Erythroblast (primary cell): ENCODE measurements around the gene OR1E2.
"Not testable (repeated sequence)": the region's sequence is repeated elsewhere in the genome, so short reads cannot be mapped to it uniquely, and the experiment has no call there.

ENCODE experiments used
- DNase-seq, 2 experiments: peaks; one replicate each; lab custom pipeline; 2025; lab: John Stamatoyannopoulos, UW
- GATA1 ChIP-seq: IDR thresholded peaks from 2 replicates; pipeline ENCODE4 v1.6.1; 2011; ENCODE audit warnings: low read depth, mild to moderate bottlenecking, control low read depth, low read length, moderate library complexity
- POLR2A ChIP-seq: IDR thresholded peaks from 2 replicates; pipeline ENCODE4 v1.6.1; 2011; ENCODE audit warnings: mild to moderate bottlenecking, low read length

Gene OR1E2

DNA sequence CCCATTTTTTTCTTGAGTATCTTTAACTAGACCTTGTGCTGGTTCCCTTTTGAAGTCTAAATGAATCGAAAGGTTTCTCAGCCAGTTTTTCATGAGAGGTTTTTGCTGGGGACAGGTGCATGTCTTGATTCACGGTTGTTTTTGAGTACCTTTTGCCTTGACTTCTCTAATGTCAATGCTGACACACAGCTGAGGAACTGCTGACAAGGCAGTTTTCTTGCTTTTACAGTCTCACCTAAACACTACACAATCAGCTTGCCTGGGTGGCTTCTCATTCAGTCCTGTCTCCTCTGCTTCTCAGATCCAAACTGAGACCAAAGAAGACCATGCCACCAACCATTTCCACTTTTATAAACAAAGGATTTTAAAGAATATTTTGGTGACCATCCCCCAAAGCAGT, 15.4 kb downstream of the OR1E2 start:
- DNase-seq: no peak
- no peak for TF ChIP-seq POLR2A
- no peak for TF ChIP-seq GATA1

DNA sequence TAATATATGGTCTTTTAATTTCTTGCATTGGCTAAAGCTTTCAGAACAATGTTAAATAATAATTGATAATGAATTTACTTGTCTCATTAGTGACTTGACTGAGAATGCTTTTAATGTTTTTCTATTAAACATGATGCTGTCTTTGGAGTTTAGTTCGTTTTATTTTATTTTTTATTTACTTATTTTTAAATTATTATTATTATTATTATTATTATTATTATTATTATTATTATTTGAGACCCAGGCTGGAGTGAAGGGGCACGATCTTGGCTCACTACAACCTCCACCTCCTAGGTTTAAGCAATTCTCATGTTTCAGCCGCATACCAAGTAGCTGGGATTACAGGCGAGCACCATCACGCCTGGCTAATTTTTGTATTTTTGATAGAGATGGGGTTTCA, 18.0 kb downstream of the OR1E2 start:
- no peak for TF ChIP-seq GATA1
- no peak for TF ChIP-seq POLR2A
- no peak for DNase-seq

DNA sequence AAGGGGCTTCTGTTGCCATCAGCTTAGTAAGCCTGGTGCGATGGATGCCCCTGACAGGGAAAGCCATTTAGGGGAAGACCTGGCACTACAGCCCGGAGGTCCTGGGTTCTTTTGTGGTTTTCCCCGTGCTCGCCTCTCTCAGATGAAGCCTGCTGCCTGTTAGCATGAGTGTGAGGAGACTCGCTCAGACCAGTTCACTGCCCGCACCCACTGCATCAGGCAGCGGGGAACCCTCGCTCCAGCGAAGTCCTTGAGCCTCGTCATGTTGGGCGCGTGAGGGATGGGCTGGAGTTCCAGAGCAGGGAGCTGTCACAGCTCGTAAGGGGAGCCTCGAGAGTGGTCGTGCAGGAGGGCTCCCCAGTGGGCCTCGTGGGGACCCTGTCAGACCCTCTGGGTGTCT, 21.4 kb downstream of the OR1E2 start:
- not testable (repeated sequence) for DNase-seq

DNA sequence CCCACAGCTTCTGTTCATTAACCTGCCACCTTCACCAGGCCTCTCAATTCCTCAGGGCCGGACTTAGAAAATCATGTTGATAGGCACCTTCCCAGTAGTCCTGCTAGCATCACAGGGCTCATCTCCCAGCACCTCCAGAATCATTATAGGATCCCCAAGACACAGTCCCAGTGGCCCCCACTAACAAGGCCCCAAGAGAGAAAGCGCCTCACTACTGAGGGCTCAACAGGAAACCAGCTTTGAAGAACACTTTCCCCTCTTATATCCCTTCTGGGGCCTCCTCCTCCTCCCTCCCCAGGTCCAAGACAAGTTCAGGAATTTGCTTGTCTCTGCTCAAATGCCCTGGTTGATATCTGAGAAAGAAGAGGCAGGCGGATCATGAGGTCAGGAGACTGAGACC, 22.6 kb downstream of the OR1E2 start, which contains the start of gene OR3A3:
Gene OR3A3 (plus strand): TSS at position 301 of the 400 bp plus-strand sequence.
- TF ChIP-seq POLR2A (no peak), GATA1 (no peak)
- no peak for DNase-seq

DNA sequence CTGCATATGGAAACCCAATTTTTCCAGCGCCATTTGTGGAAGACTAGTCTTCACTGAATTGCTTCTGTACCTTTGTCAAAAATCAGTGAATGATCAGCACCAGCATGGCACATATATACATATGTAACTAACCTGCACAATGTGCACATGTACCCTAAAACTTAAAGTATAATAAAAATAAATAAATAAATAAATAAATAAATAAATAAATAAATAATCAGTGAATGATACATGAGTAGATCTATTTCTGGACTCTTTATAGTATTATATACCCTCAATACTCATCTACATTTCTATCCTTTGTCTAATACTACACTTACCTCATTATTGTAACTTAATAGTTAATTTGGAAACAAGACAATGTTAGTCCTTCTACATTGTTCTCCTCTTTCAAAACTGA, 29.8 kb downstream of the OR1E2 start:
- not testable (repeated sequence) for DNase-seq

DNA sequence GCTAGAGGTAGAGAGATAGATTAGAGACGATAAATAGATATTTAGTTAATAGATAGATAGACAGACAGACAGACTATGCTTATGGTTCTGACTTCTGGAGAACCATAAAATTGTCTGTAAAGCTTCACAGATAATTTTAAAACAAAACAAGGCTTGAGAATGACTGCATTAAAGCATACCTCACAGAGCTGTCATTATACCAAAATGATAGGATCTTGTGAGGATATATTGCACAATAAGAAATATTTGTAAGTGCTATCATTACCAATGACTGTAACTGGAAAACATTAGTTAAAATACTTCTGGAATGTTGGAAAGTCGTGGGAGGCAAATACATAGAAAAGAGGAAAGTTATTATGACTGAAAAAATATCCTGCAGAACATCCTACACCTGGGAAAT, 31.9 kb downstream of the OR1E2 start:
- TF ChIP-seq GATA1 (no peak), POLR2A (no peak)
- no peak for DNase-seq

DNA sequence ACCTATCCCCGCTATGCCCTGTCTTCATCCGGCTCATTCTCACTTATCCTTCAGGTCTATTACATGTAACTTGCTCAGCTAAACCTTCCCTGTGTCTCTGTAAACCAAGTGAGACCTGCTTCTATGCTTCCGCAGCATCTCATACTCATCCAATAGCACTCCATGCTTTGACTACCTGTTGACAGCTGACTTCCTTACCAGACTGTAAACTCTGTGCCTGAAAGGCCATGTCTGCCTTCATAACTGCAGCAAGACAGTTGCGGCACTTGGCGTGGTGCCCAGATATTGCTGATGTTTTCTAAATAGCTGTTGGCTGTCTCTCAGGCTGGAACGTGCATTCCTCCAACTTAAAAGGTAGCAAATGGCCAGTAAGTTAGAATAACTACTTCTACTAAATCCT, 33.6 kb downstream of the OR1E2 start:
- TF ChIP-seq GATA1: no peak
- DNase-seq: no peak

DNA sequence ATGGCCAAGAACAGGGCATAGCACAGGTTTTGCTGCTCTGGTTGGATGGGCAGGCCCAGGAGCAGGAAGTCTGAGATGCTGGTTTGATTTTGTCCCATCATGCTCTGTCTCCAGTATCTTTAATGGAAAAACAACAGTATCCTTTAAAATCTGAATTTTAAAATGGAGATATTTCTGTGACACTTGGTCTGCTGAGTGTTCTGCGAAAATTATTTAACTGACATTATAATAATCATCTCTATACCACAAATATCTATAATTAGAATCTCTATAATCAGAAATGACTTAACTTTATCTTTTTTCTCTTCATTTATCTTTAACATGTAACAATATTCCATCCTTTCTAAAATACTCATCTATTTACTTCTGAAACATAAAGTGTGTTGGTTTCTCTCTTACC, 35.3 kb downstream of the OR1E2 start, which contains the start of gene OR1E1:
Gene OR1E1 (minus strand): TSS at position 101 of the 400 bp plus-strand sequence. CDS start 0 bp downstream, at position 101.
- DNase-seq: no peak
- TF ChIP-seq GATA1 (no peak), POLR2A (no peak)

DNA sequence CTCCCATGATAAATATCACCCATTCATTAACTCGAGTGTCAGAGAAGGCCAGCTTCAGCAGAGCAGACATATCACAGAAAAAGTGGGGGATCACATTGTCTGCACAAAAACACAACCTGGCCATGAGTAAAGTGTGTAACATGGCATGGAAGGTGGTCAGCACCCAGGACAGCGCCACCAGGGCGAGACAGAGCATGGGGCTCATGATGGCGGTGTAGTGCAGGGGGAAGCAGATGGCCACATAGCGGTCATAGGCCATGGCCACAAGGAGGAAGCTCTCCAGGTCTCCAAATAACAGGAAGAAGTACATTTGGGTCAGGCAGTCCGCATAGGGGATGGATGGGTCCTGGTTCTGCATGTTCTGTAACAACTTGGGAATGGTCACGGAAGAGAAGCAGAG, 35.8 kb downstream of the OR1E2 start:
- not testable (repeated sequence) for DNase-seq

DNA sequence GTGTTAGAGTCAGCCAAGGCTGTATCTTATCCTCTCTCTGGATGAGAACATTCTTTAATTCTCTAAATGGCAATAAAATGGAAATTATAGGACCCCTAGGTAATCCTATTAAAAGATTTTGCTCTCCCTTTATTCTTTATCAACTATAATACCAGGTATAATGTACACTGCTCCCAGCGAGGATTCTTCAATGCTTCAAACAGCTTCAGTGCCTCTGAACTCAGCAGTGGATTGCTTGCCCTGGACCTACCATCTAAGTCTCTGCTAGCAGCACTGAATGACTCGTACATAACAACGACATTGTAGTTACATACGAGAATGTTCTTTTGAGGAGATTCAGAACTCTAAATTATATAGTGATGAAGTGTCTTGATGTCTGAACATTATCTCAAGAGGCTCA, 43.9 kb downstream of the OR1E2 start:
- DNase-seq: no peak
- no peak for TF ChIP-seq POLR2A

DNA sequence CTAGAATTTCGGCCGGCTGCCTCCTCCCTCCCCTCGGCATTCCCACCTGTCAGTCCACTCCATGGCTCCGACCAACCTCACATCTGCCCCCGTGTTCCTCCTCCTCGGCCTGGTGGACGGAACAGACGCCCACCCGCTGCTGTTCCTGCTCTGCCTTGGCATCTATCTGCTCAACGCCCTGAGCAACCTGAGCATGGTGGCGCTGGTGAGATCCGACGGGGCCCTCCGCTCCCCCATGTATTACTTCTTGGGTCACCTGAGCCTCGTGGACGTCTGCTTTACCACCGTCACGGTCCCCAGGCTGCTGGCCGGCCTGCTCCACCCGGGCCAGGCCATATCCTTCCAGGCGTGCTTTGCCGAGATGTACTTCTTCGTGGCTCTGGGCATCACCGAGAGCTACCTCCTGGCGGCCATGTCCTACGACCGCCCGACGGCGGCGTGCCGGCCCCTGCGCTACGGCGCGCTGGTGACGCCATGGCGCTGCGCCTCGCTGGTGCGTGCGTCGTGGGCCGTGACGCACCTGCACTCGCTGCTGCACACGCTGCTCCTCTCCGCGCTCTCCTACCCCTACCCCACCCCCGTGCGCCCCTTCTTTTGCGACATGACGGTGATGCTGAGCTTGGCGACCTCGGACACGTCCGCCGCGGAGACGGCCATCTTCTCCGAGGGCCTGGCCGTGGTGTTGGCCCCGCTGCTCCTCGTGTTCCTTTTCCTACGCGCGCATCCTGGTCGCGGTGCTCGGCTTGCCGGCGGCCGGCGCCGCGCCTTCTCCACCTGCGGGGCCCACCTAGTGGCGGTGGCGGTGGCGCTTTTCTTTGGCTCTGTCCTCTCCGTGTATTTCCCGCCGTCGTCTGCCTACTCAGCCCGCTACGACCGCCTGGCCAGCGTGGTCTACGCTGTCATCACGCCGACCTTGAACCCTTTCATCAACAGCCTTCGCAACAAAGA, 47.5 kb downstream of the OR1E2 start, which contains the start of gene OR3A2:
Gene OR3A2 (minus strand): TSS at position 440 of the 948 bp plus-strand sequence.
- no peak for DNase-seq
- TF ChIP-seq POLR2A (no peak), GATA1 (no peak)
